ENCODE results near the gene REV1. TPM values are rescaled to one million over a fixed set of nuclear protein-coding genes. Genes with fewer than 3 reads are reported as not detected.

REV1 gene
- total RNA-seq, 1 donor from 2014 or later: 38.2 TPM

DNA sequence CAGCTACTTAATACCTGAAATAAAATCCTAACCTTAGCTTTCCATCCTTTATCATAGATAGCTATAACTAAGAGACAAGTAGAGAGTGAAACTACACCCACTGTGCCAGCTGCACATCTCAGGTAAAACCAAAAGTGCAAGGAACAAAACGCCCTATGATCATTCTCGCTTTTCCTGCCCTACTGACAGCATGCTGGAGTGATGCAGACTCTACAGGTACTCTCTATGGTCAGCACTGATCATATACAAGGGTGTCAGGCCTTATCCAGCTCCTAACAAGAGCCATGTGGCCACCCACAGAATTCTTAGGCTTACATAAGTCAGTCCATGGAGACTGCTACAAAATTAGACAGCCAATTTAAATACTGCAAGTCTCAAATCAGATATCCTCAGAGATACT lies 45.6 kb downstream of the REV1 start:
- DNase-seq (ENCODE audit: low read depth): no peak
- TF ChIP-seq, protein P1, sequence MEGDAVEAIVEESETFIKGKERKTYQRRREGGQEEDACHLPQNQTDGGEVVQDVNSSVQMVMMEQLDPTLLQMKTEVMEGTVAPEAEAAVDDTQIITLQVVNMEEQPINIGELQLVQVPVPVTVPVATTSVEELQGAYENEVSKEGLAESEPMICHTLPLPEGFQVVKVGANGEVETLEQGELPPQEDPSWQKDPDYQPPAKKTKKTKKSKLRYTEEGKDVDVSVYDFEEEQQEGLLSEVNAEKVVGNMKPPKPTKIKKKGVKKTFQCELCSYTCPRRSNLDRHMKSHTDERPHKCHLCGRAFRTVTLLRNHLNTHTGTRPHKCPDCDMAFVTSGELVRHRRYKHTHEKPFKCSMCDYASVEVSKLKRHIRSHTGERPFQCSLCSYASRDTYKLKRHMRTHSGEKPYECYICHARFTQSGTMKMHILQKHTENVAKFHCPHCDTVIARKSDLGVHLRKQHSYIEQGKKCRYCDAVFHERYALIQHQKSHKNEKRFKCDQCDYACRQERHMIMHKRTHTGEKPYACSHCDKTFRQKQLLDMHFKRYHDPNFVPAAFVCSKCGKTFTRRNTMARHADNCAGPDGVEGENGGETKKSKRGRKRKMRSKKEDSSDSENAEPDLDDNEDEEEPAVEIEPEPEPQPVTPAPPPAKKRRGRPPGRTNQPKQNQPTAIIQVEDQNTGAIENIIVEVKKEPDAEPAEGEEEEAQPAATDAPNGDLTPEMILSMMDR (IDR thresholded peaks at IDR 0.05; ENCODE audit: insufficient read depth, low read length, severe bottlenecking): no peak
- Histone ChIP-seq H3K27me3 (ENCODE audit: control insufficient read depth, insufficient read depth, low read length) (no peaks in the 10 kb centered on the region), H3K36me3 (ENCODE audit: control insufficient read depth, insufficient read depth, low read length) (peaks cover 3% of the 10 kb centered on the region), H3K4me3 (ENCODE audit: low read depth, low read length) (no peak overlapping the region)
- FAIRE-seq: no peak

DNA sequence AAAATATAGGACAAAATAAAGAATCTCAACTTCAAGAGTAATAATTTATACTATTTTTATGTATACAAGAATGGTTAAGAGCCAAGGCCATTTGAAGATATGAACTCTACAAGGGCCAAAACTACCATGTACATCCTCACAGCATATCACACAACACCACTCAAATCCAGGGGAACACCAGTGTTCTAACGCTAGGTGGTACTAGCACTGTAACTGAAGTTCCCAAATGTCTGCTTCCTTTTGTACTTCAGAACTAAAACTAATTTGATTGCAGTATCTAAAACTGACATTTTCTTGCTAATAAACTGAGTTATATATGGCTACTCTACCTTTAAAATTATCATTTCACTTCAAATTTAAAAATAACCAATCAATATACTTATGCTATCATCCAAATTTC lies 47.0 kb downstream of the REV1 start:
- DNase-seq (ENCODE audit: low read depth): peak; percentile 49

DNA sequence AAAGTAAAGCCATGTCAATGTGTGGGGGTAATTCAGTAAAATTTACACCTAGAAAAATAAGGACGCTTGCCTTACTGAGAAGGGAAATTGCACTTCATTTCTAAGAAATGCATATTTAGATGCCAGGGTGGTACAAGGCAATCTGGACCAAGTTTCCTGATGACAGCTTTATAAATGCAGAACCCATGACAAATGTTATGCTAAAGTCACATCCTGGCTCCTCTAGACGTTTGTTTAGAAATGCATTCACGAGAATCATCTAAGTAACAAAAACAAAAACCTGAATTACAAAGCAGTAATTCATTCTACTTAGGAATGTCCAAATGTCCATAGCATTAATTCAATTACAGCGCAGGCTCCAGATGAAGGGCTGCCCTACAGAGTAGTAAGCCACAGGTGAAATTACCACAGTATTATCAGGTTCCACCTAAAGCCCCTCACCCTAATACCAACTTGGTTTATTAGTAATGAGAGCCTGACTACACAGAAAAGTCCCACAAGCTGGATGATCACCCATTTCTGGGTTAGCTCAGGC lies 49.8 kb downstream of the REV1 start:
- FAIRE-seq (no peak), DNase-seq (ENCODE audit: low read depth) (no peak)
- TF ChIP-seq, protein P1 (IDR thresholded peaks at IDR 0.05; ENCODE audit: insufficient read depth, low read length, severe bottlenecking): no peak
- H3K36me3 ChIP-seq (ENCODE audit: control insufficient read depth, insufficient read depth, low read length): peaks cover 8% of the 10 kb centered on the region
- H3K27me3 ChIP-seq (ENCODE audit: control insufficient read depth, insufficient read depth, low read length): no peaks in the 10 kb centered on the region
- H3K4me3 ChIP-seq (ENCODE audit: low read depth, low read length): no peak overlapping the region

More for the DNA sequence above, 47.0 kb downstream of the REV1 start:
- TF ChIP-seq, protein P1 (IDR thresholded peaks at IDR 0.05; ENCODE audit: insufficient read depth, low read length, severe bottlenecking): peak; percentile 37
- Histone ChIP-seq H3K36me3 (ENCODE audit: control insufficient read depth, insufficient read depth, low read length) (peaks cover 8% of the 10 kb centered on the region), H3K27me3 (ENCODE audit: control insufficient read depth, insufficient read depth, low read length) (no peaks in the 10 kb centered on the region), H3K4me3 (ENCODE audit: low read depth, low read length) (no peak overlapping the region)
- FAIRE-seq: no peak

DNA sequence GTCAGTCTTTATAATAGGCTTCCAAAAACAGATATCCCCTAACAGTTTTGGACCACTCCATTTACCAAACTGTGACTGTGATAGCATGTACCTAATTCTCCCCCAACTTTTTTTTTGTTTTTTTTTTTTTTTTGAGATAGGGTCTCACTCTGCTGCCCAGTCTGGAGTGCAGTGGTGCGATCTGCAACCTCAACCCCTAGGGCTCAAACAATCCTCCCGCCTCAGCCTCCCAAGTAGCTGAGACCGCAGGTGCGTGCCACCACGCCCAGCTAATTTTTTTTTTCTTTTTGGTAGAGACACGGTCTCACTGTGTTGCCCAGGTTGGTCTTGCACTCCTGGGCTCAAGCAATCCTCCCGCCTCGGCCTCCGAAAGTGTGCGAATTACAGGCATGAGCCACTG lies 52.9 kb downstream of the REV1 start:
- TF ChIP-seq, protein P1 (IDR thresholded peaks at IDR 0.05; ENCODE audit: insufficient read depth, low read length, severe bottlenecking): no peak
- Histone ChIP-seq H3K36me3 (ENCODE audit: control insufficient read depth, insufficient read depth, low read length) (peaks cover 6% of the 10 kb centered on the region), H3K27me3 (ENCODE audit: control insufficient read depth, insufficient read depth, low read length) (no peaks in the 10 kb centered on the region), H3K4me3 (ENCODE audit: low read depth, low read length) (no peak overlapping the region)
- DNase-seq (ENCODE audit: low read depth) (no peak), FAIRE-seq (no peak)

DNA sequence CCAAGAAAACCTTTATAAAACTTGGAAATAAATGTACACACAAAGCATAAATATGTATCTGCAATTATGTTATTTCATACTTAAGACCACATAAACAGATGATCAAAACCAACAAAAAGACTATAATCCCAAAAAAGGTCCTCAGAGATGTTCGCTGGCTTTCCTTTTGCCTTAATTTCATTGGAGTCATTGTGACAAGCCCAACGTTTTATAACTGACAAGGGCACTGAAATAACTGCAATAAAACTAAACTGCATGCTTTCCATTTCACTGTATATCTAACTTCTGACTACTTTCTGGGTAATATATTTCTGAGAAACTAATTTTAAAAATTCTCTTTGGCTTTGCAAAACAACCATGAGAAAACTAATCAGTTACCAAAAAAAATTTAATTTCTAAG lies 56.5 kb downstream of the REV1 start:
- H3K27me3 ChIP-seq (ENCODE audit: control insufficient read depth, insufficient read depth, low read length): no peaks in the 10 kb centered on the region
- H3K4me3 ChIP-seq (ENCODE audit: low read depth, low read length): no peak overlapping the region
- no peak for FAIRE-seq
- DNase-seq (ENCODE audit: low read depth): no peak
- H3K36me3 ChIP-seq (ENCODE audit: control insufficient read depth, insufficient read depth, low read length): peaks cover 4% of the 10 kb centered on the region
- TF ChIP-seq, protein P1 (IDR thresholded peaks at IDR 0.05; ENCODE audit: insufficient read depth, low read length, severe bottlenecking): no peak

All from bronchial epithelial cell (primary cell).